Stimulated activated CD4-positive, alpha-beta T cell treated with anti-CD3 and anti-CD28 coated beads, Interleukin-15, amount 100 ng/mL, for 48 hours (primary cell): ENCODE data around the gene MAP1LC3B.
"Not testable (repeated sequence)": the region's sequence is repeated elsewhere in the genome, so short reads cannot be mapped to it uniquely, and the experiment has no call there.

Experiments used
- DNase-seq, 2 donors: peaks; one replicate each; pipeline ENCODE4 v3.0.0-alpha.2; 2020; ENCODE audit warnings: low read depth in 2 of 2

MAP1LC3B gene

GRCh38 chr16:87360862-87361610 is 31.1 kb upstream of the MAP1LC3B start:
- DNase-seq = no peak

DNA sequence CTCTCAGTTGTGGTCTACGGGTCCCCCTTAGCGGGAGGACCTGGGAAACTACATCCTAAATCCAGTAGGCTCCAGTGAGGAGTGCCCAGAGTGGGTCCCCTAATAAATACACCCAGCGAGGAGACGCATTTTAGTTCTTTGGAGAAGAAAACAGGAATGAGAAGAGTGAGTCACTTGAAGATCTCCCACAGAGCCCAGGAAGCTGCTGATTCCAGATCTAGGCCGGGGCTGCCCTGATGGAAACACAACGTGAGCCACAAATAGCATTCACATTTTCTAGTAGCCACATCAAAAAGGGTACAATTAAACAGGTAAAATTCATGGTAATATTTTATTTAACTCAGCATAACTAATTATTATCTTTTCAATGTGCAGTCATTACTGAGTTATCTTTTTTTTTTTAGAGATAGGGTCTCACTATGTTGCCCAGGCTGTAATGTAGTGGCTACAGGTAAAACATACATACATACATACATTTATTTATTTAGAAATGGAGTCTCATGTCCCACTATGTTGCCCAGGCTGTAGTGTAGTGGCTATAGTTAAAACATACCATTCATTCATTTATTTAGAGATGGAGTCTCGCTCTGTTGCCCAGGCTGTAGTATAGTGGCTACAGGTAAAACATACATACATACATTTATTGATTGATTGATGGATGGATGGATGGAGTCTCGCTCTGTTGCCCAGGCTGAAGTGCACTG is 30.1 kb upstream of the MAP1LC3B start:
- DNase-seq = no peak

- DNase-seq = not testable (repeated sequence)
Observed at GRCh38 chr16:87362828-87363559, 29.1 kb upstream of the MAP1LC3B start.

DNA sequence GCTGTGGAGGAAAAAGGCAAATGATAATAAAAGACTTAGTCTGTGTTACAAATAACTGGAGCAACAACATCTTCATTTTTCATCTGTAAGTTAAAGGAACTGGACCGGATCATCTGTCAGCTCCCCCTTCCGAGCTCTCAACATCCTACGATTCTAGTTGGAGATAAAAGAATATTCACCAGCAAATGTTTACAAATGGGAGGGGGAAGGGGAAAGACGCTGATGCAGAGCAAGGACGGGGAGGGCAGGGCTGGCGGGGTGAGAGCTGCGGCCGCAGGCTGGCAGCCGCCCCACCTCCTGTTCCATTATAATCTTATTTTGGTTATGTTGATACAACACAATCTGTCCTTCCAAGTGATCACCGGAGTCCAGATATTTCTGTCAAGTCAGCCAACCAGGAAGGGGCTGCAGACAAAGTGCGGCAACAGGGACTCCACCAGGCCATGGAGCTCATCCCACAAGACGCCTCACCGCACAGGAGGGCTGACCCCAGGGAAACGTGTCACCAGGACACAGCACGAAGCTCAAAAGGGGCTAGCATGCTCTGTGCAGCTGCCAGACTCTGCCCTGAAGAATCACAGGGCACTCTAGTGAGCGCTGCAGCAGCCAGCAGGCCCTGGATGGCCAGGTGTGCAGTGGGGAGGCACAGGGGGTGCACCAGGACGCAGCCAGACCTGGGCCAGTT is 28.2 kb upstream of the MAP1LC3B start:
- DNase-seq = no peak

GRCh38 chr16:87365021-87365713 is 27.0 kb upstream of the MAP1LC3B start:
- no peak for DNase-seq

DNA sequence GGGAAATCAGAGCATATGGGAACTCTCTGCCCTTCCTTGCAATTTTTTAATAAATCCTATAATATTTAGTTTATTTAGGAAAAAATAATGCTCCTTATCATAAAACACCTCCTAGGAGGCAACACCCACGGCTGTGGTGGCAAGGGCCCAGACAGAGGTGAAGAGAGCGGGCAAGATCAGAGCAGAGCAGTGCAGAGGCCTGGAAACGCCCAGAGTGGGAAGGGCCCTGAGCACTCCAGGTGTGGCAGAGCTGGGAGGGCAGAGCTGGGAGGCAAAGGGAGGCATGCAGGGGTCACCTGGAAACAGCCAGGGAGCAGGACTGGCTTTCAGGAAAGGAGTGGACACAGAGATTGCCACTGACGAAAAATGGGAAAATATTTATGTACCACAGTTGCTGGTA is 25.8 kb upstream of the MAP1LC3B start:
- DNase-seq = no peak

- no peak for DNase-seq
Observed at GRCh38 chr16:87366930-87367329, 25.2 kb upstream of the MAP1LC3B start.

- no peak for DNase-seq
Observed at GRCh38 chr16:87367529-87367928, 24.6 kb upstream of the MAP1LC3B start.

- no peak for DNase-seq
Observed at GRCh38 chr16:87368029-87368770, 23.9 kb upstream of the MAP1LC3B start.

DNA sequence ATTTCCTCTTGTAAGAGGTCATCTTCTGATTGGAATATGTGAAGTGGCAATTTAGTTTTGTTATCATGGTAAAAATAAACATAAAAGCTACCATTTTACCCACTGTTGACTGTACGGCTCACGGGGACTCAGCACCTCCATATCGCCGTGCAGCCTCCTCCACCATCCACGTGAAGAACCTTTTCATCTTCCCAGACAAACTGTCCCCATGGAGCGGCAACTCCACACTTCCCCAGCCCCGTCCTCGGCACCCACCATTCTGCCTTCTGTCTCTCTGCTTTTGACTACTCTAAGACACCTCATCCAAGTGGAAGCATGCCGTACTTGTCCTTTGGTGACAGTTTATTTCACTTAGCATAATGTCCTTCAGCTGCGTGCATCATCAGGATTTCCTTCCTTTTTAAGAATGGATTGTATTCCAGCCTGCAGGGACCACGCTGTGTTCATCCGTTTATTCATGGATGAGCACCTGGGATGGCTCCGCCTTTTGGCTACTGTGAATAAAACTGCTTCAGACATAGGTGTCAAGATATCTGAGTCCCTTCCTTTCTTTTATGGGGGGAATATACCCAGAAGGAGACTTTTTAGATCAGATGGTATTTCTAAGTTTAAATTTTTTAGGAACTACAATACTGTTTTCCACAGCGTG is 22.9 kb upstream of the MAP1LC3B start:
- DNase-seq = no peak

DNA sequence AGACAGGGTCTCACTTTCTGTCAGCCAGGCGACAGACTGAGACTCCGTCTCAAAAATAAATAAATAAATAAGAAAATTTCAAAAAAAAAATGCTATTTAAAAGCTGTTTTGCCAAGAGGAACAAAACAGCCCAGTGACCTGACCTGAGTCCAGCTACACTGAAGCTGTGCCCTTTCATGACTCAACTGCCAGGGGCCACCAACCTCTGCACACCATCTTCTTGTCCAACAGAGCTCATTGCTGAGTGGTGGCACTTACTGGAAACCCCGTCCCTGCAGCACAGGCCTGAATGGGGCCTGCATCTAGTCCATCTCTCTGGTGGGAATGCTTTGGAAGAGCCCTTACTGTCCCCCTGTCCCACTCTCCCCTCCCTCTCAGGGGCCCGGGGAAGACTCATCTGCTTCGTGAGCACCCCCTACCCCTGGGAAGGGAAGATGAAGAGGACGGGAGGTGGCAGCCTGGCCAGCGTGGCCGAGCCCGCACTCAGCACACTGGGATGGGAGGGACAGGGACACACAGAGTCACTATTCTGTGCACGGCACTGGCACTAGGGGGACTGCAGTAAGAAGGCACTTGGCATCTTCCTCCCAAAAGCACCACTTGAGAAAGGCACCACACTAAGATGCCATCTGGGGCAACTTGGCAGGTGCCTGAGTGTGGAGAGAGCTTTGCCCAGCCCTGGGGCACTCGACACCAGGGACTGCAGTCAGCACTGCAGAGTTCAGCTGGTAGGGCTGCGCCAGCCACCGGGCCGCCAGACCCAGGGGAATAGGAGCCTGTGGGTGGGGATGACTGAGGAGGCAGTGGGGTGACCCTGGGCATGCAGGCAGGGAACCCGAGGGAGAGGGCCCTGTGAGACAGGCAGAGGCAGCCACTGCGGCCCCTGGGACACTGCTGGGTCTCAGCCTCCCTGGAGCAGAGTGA is 22.1 kb upstream of the MAP1LC3B start:
- no peak for DNase-seq

- no peak for DNase-seq
Observed at GRCh38 chr16:87371261-87371866, 20.8 kb upstream of the MAP1LC3B start.

DNA sequence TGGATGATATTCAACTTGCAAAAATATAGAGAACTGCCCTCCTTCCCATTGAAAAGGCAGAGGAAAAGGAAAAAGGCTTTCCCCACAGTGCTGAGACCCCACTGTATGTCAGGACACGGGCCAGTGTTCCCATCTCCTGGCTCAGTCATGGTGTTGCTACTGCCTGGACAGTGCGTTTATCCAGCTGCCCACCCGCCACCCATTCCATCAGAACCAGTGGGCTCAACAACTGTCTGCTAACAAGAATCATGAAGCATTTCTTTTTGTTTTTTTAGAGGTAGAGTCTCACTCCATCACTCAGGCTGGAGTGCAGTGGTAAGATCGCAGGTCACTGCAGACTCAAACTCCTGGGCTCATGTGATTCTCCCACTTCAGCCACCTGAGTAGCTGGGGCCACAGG is 19.8 kb upstream of the MAP1LC3B start:
- DNase-seq = no peak

DNA sequence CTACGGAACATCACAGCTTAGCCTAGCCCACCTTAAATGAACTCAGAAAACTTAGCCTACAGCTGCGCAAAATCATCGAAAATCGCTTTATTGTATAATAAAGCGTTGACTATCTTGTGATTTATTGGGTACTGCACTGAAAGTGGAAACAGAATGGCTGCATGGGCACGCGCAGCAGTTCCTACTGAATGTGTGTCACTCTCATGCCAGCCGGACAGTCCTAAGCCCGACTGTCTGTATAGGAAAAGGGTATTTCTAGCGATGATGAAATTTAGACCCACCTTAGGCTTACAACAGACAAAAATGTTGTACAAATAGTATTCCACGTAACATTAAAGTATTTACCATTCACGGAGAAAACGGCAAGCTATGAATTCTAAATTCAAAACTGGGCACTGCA is 17.8 kb upstream of the MAP1LC3B start:
- no peak for DNase-seq

GRCh38 chr16:87375426-87376135 is 16.6 kb upstream of the MAP1LC3B start:
- DNase-seq = no peak

GRCh38 chr16:87376660-87377059 is 15.5 kb upstream of the MAP1LC3B start:
- DNase-seq = no peak

GRCh38 chr16:87379312-87379752 is 12.8 kb upstream of the MAP1LC3B start:
- not testable (repeated sequence) for DNase-seq

DNA sequence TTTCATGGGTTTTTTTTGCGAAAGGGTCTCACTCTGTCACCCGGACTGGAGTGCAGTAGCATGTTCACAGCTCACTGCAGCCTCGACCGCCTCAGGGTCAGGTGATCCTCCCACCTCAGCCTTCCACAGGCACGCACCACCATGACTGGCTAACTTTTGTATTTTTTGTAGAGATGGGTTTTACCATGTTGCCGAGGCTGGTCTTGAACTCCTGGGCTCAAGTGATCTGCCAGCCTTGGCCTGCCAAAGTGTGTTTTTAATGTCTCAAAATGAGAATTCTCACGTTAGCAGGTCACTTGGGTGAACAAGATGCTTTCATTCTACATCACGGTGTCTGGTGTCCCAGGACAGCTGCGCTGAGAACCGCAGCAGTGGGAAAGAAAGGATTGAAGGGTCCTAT is 11.7 kb upstream of the MAP1LC3B start:
- DNase-seq = no peak
